Trophoblast cell (in vitro differentiated cells and primary cell): ENCODE results near the gene ETFA.

Experiments used
- DNase-seq, 2 donors: peaks; one replicate each; pipeline ENCODE4 v3.0.0-alpha.2; 2016
- H2AFZ ChIP-seq: 2 replicates; pipeline ENCODE4 v1.6.1; 2013; ENCODE audit warnings: low read length, moderate library complexity, mild to moderate bottlenecking; ENCODE audit not compliant: insufficient read depth, poor library complexity
- H2AK5ac ChIP-seq: 2 replicates; pipeline ENCODE4 v1.6.1; 2013; ENCODE audit warnings: mild to moderate bottlenecking, low read length
- H2BK120ac ChIP-seq: 2 replicates; pipeline ENCODE4 v1.6.1; 2013; ENCODE audit warnings: low read length, mild to moderate bottlenecking, moderate library complexity; ENCODE audit not compliant: insufficient read depth, poor library complexity
- H2BK12ac ChIP-seq: 2 replicates; pipeline ENCODE4 v1.6.1; 2013; ENCODE audit warnings: mild to moderate bottlenecking, low read length, moderate library complexity
- H2BK5ac ChIP-seq: 2 replicates; pipeline ENCODE4 v1.6.1; 2013; ENCODE audit warnings: low read length, low read depth, moderate library complexity, mild to moderate bottlenecking; ENCODE audit not compliant: poor library complexity
- H3K14ac ChIP-seq: 2 replicates; pipeline ENCODE4 v1.6.1; 2013; ENCODE audit warnings: mild to moderate bottlenecking, low read length
- H3K18ac ChIP-seq: 2 replicates; pipeline ENCODE4 v1.6.1; 2013; ENCODE audit warnings: mild to moderate bottlenecking, low read length
- H3K23ac ChIP-seq: 2 replicates; pipeline ENCODE4 v1.6.1; 2013; ENCODE audit warnings: low read length
- H3K27ac ChIP-seq: 2 replicates; pipeline ENCODE4 v1.5.1; 2013; ENCODE audit warnings: low read depth, mild to moderate bottlenecking, inconsistent platforms, low read length, moderate library complexity
- H3K27me3 ChIP-seq: 2 replicates; pipeline ENCODE4 v1.6.1; 2013; ENCODE audit warnings: inconsistent platforms, mild to moderate bottlenecking, low read length, moderate library complexity; ENCODE audit not compliant: insufficient read depth
- H3K36me3 ChIP-seq, 2 experiments: 1 replicate in 1 of 2; 2 replicates in 1 of 2; pipeline ENCODE4 v1.6.1; 2013; ENCODE audit warnings: low read length in 2 of 2, mild to moderate bottlenecking in 2 of 2, moderate library complexity in 1 of 2; ENCODE audit not compliant: insufficient read depth in 2 of 2, control insufficient read depth in 1 of 2
- H3K4ac ChIP-seq: 2 replicates; pipeline ENCODE4 v1.6.1; 2013; ENCODE audit warnings: low read depth, mild to moderate bottlenecking, low read length, moderate library complexity
- H3K4me1 ChIP-seq, 2 experiments: 1 replicate in 1 of 2; 2 replicates in 1 of 2; pipeline ENCODE4 v1.6.1; 2013; ENCODE audit warnings: low read length in 2 of 2, mild to moderate bottlenecking in 2 of 2, moderate library complexity in 1 of 2; ENCODE audit not compliant: insufficient read depth in 2 of 2, control insufficient read depth in 1 of 2
- H3K4me2 ChIP-seq: 2 replicates; pipeline ENCODE4 v1.6.1; 2013; ENCODE audit warnings: inconsistent platforms, mild to moderate bottlenecking, low read length, moderate library complexity
- H3K4me3 ChIP-seq: 2 replicates; pipeline ENCODE4 v1.5.1; 2013; ENCODE audit warnings: mild to moderate bottlenecking, low read depth, low read length, inconsistent platforms
- H3K79me1 ChIP-seq: one replicate; pipeline ENCODE4 v1.6.1; 2013; ENCODE audit warnings: low read length
- H3K79me2 ChIP-seq: 2 replicates; pipeline ENCODE4 v1.6.1; 2013; ENCODE audit warnings: low read length, mild to moderate bottlenecking; ENCODE audit not compliant: control insufficient read depth, insufficient read depth, poor library complexity
- H3K9ac ChIP-seq: 2 replicates; pipeline ENCODE4 v1.6.1; 2013; ENCODE audit warnings: mild to moderate bottlenecking, low read length
- H3K9me3 ChIP-seq: 2 replicates; pipeline ENCODE4 v1.6.1; 2013; ENCODE audit warnings: low read depth, mild to moderate bottlenecking, control low read depth, inconsistent platforms, low read length; ENCODE audit not compliant: insufficient read depth
- H4K12ac ChIP-seq: 2 replicates; pipeline ENCODE4 v1.6.1; 2013; ENCODE audit warnings: low read depth, mild to moderate bottlenecking, low read length, moderate library complexity
- H4K8ac ChIP-seq: 2 replicates; pipeline ENCODE4 v1.6.1; 2013; ENCODE audit warnings: low read depth, mild to moderate bottlenecking, low read length, moderate library complexity
- H4K91ac ChIP-seq: one replicate; pipeline ENCODE4 v1.6.1; 2013; ENCODE audit warnings: low read depth, mild to moderate bottlenecking, low read length, moderate library complexity
- WGBS: extraction: QIAGEN DNeasy Blood & Tissue Kit; methylation state at CpG from one replicate; pipeline ENCODE4 v1.1.7; 2013; ENCODE audit warnings: missing lambda C conversion rate; ENCODE audit not compliant: insufficient read length, insufficient coverage; ENCODE audit errors: extremely low coverage; 5-methylcytosine and 5-hydroxymethylcytosine counted together

ETFA gene

DNA sequence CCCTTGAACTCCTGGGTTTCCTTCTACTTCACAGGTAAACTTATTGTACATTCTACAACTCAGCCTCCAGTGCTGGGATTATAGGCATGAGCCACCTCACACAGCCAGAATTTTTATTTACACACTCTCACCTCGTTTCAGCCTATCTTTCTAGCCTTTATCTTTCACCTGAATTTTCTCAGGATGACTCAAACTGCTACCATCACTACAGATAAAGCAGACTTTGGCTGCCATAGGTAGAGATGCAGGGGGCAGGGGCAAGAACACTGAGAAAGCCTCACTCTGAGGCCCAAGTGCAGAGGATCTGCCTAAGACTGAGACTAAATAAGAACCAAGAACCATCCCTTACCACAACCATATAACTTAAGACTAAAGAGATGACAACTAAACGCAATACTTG lies 59.0 kb downstream of the ETFA start:
- Histone ChIP-seq H3K79me2 (no peaks in the 10 kb centered on the region), H4K91ac (no peak overlapping the region), H2BK120ac (no peak overlapping the region), H2AK5ac (no peak overlapping the region), H3K79me1 (no peaks in the 10 kb centered on the region), H3K9me3 (no peaks in the 10 kb centered on the region), H3K14ac (no peak overlapping the region), H4K8ac (no peak overlapping the region), H3K18ac (no peak overlapping the region), H3K4me3 (no peak overlapping the region), H3K9ac (no peak overlapping the region), H2BK12ac (no peak overlapping the region), H2AFZ (no peak overlapping the region), H3K27ac (no peak overlapping the region), H3K4me1 (peaks cover 0 to 4% of the 10 kb centered on the region in 2 experiments), H3K23ac (no peak overlapping the region), H3K4me2 (no peak overlapping the region), H4K12ac (no peak overlapping the region), H3K36me3 (no peaks in the 10 kb centered on the region), H3K27me3 (no peaks in the 10 kb centered on the region), H2BK5ac (no peak overlapping the region), H3K4ac (no peak overlapping the region)
- WGBS: no CpG with 5 or more reads among the region's 2 CpGs
- peak; percentile 61 to 84 for DNase-seq

DNA sequence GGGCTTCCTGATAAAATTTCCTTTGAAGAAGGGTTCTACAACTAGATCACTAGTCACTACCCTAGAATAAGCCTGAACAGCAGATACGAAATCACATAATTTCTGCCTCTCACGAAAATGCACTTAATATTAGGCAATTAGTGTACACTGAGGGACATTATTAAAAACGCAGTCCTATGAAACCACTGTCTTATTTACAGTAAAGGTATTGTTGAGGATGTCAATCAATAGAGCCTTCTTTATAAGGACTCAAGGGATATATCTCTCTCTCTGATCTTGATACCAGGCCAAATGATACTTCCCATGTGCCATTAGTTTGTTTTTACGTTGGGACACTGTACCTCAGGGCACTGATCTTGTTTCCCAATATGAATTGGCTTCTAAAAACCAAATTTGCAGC lies 59.6 kb downstream of the ETFA start:
- H4K12ac ChIP-seq: no peak overlapping the region
- no peak overlapping the region for H2AFZ ChIP-seq
- no peaks in the 10 kb centered on the region for H3K79me2 ChIP-seq
- no peaks in the 10 kb centered on the region for H3K9me3 ChIP-seq
- no peak overlapping the region for H3K4me2 ChIP-seq
- no peak for DNase-seq
- no peak overlapping the region for H3K23ac ChIP-seq
- H3K14ac ChIP-seq: no peak overlapping the region
- H3K27me3 ChIP-seq: no peaks in the 10 kb centered on the region
- no peak overlapping the region for H4K8ac ChIP-seq
- H2AK5ac ChIP-seq: no peak overlapping the region
- peaks cover 0 to 4% of the 10 kb centered on the region in 2 experiments for H3K4me1 ChIP-seq
- H3K9ac ChIP-seq: no peak overlapping the region
- no peak overlapping the region for H2BK120ac ChIP-seq
- no peaks in the 10 kb centered on the region for H3K79me1 ChIP-seq
- no peak overlapping the region for H3K18ac ChIP-seq
- H2BK5ac ChIP-seq: no peak overlapping the region
- H3K36me3 ChIP-seq: no peaks in the 10 kb centered on the region
- no CpG with 5 or more reads among the region's 4 CpGs for WGBS
- no peak overlapping the region for H3K27ac ChIP-seq
- H4K91ac ChIP-seq: no peak overlapping the region
- H2BK12ac ChIP-seq: no peak overlapping the region
- no peak overlapping the region for H3K4me3 ChIP-seq
- H3K4ac ChIP-seq: no peak overlapping the region

DNA sequence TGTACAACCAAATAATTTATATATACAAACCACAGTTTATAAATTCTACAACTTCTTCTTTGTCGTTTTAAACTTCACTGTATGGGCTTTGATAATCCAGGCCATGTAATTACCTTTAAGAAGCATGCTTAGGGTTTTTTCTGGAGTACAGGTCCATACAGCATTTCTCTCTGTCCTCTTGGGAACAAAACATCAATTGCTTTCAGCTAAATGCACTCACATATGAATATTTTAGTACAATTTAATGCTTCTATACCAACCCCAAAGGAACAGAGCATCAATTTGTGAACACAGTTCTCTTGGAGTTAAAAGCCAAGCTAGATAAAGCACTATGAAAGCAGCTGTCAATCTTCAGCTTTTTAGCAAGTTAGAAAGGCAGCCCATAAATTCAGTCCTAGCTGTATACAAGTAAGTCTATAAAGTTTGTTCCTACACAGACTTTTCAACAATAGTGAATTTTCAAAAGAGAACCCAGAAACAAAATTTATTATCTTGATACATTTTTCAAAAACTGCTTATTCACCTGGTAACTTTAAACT lies 66.1 kb downstream of the ETFA start:
- Histone ChIP-seq H2BK120ac (no peak overlapping the region), H2AFZ (no peak overlapping the region), H2BK12ac (no peak overlapping the region), H3K23ac (no peak overlapping the region), H2BK5ac (no peak overlapping the region), H3K9me3 (no peaks in the 10 kb centered on the region), H4K91ac (no peak overlapping the region), H3K4me3 (no peak overlapping the region), H3K4me2 (no peak overlapping the region), H3K4ac (no peak overlapping the region), H3K4me1 (no peaks in the 10 kb centered on the region), H4K8ac (no peak overlapping the region), H3K36me3 (no peaks in the 10 kb centered on the region), H3K27ac (no peak overlapping the region), H3K79me2 (no peaks in the 10 kb centered on the region), H3K27me3 (no peaks in the 10 kb centered on the region), H2AK5ac (no peak overlapping the region), H3K9ac (no peak overlapping the region), H3K79me1 (no peaks in the 10 kb centered on the region), H3K14ac (no peak overlapping the region), H3K18ac (no peak overlapping the region), H4K12ac (no peak overlapping the region)
- DNase-seq: no peak
- no CpG with 5 or more reads among the region's 1 CpG for WGBS

DNA sequence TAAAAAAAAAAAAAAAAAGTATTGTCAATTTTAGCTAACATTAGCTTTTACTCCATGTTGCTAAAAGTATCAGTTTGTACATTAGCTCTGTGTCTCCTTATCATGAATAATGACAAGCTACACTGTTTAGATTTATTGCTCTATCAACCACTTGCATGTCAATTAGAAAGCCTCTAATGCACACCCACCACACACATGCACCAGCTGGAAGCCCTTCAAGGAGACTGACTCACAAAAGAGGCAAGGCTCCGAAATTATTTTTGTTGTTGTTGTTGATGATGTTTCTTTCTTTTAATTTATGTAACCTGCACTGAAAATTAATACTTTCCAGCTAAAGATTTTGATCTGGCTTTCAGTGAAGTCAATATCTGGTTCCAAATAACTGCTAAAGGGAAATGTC lies 71.5 kb downstream of the ETFA start:
- H3K4ac ChIP-seq: no peak overlapping the region
- H3K18ac ChIP-seq: no peak overlapping the region
- no peak overlapping the region for H2BK12ac ChIP-seq
- H3K36me3 ChIP-seq: no peaks in the 10 kb centered on the region
- H4K8ac ChIP-seq: no peak overlapping the region
- H2AK5ac ChIP-seq: no peak overlapping the region
- no peaks in the 10 kb centered on the region for H3K79me2 ChIP-seq
- no peak overlapping the region for H4K91ac ChIP-seq
- H4K12ac ChIP-seq: no peak overlapping the region
- no peaks in the 10 kb centered on the region for H3K4me1 ChIP-seq
- no peak for DNase-seq
- no peak overlapping the region for H2BK5ac ChIP-seq
- H3K79me1 ChIP-seq: no peaks in the 10 kb centered on the region
- no peak overlapping the region for H3K4me3 ChIP-seq
- no peak overlapping the region for H3K27ac ChIP-seq
- H2AFZ ChIP-seq: no peak overlapping the region
- H3K14ac ChIP-seq: no peak overlapping the region
- no peaks in the 10 kb centered on the region for H3K9me3 ChIP-seq
- no peaks in the 10 kb centered on the region for H3K27me3 ChIP-seq
- no peak overlapping the region for H2BK120ac ChIP-seq
- H3K23ac ChIP-seq: no peak overlapping the region
- WGBS: no CpG with 5 or more reads among the region's 1 CpG
- H3K4me2 ChIP-seq: no peak overlapping the region
- H3K9ac ChIP-seq: no peak overlapping the region
